NCI-H82 treated with DMSO at 0.1 percent for 48 hours (cell line): ENCODE results near the gene PCDH1.

Source experiments
- DNase-seq: peaks from one replicate; lab custom pipeline; 2025; ENCODE audit not compliant: unreplicated experiment; lab: John Stamatoyannopoulos, UW

The PCDH1 gene

GRCh38 chr5:141875022-141875740, 3.0 kb downstream of the PCDH1 start:
- no peak for DNase-seq

DNA sequence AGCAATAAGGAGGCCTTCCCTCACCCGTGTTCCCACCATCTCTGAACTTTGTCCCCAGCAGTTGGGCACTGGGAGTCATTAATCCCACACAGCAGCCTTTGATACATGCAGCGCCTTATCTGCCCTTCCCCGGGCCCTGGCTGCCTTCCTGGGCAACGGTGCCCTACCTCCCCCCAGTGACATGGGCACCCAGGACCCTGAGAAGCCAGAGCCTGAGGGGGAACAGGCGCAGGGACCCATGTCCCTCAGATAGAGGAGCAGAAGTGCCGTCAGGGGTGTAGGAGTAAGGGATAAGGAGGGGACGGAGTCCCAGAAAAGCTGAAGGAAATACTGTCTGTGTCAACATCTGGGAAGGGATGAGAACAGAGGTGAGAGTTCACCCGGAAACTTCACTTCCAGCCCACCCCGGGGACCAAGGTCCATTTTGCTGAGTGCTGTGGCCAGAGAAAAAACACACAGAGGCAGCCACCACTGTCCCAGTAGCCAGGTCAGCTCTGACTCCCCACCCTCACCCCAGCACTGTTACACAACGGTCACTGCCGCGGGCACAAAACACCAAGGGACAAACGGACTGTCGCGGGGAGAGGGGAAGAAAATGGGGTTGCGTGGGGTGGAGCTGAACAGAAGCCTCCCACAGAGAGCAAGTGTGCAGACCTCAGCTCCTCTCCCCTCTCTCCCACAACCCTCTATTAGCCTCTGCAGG, 3.8 kb downstream of the PCDH1 start:
- no peak for DNase-seq

DNA sequence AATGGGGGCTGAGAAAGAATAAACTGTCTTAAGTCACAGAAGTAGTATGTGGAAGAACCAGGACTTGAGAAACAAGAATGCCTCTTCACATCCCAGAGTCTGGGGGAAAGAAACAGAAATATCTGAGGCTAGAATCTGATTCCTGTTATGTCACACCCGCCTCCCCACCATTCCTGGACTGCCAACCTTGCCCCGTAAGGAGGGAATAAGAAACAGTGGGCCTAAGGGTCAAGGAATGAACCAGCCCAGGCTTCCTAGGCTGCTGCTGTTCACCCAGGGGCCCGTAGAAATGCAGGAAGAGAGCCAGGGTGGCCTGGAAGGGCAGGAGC, 4.3 kb downstream of the PCDH1 start:
- DNase-seq = no peak

DNA sequence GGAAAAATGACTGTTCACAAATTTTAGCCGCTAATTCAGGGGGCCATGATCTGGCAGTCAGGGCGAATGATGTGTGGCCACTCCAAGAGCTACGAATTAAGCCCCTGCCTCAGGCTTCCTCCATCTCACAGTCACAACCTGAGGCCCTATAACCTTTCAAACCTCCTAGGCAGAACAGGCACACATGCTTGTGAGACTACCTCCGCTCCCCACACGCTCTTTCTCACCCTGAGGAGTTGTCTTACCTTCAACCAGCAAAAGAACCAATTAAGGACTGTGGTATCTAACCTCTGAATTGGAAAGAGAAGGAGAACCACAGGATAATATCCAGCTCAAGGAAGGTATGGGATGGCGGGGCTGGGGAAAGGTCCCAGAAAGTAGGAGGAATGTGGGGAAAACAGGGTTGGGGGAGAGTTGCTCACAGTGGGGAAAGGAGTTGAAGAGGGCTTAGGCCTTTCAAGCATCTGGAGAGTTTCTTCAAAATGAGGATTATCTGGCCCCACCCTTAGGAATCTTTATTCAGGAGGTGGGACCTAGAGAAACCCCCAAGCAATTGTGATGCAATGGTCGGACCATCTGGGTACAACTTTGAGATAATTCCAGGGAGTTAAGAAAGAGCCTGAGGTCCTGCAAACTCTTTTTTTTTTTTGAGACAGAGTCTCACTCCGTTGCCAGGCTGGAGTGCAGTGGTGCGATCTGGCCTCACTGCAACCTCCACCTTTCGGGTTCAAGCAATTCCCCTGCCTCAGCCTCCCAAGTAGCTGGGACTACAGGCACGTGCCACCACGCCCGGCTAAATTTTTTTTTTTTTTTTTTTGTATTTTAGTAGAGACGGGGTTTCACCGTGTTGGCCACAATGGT, 5.5 kb downstream of the PCDH1 start:
- no peak for DNase-seq

DNA sequence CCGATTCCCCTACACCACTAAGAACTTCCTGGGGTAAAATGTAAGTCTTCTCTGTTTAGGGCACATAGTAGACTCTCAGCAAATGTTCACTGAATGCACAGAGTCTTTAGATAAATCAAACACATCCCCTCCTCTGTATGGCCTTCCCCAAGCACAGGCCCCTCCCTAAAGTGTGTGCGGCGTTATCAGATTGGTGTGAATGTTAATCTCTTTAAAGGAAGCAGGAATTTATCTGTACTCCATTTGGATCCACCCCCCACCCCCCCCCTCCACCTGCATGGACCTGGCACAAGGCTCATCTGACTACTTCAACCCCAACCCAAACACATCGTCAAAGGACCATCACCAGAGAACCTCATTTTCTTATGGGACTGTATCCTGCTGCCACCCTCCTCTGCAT, 6.3 kb downstream of the PCDH1 start:
- no peak for DNase-seq

- no peak for DNase-seq
Observed at GRCh38 chr5:141870871-141871270, 7.3 kb downstream of the PCDH1 start.

DNA sequence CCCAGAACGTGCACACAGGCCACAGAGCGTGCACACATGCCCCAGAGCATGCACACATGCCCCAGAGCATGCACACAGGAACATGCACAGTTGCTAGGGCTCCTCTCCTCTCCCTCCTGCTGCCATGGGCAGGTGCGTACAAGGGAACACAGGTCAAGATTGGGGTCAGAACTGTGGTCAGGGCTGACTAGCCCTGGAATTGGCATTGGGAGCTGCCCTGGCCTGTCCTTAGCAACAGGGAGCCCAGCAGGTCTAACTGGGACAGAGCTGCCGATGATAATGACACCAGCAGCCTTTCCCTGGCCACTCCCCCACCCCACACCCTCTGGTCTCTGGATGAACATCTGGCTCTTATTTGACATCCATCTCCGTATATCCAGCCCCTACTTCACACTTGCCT, 8.0 kb downstream of the PCDH1 start:
- DNase-seq = no peak

DNA sequence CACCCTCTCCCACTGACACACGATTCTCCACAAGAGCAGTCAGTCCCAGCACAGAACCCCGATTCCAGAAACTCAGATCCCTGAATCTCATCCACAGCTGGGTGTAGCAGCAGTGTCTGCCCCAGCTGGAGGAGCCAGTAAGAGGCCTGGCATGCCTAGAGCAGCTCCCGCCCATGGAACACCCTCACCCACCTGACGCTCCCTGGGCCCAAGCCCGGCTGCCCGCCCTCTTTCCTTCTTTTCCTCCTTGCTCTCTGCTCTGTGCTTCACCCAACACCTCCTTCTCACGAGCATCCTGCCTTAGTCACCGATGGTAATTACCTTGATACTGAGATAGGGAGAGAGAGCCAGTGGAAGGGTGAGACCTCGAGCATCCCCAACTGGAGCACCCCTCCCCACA, 8.7 kb downstream of the PCDH1 start:
- no peak for DNase-seq

DNA sequence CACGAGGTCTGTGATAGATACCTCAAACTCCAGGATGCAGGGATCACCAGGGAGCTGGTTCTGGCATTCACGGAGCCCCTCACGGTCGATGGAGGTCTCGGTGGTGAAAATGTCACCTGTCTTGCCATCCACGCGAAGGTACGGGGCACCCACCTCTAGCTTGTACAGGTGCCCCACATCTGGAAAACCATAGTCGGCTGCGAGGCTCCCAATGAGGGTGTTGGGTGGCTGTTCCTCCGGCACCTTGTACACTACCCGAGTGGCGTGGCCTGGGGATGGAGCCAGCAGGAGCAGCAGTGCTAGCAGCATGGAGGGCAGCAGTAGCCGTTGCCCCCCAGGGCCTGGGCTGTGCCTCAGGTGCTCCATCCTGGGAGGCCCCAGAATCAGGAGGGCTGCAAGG, 9.2 kb downstream of the PCDH1 start:
- DNase-seq = no peak

GRCh38 chr5:141868541-141868940, 9.7 kb downstream of the PCDH1 start:
- DNase-seq = no peak

GRCh38 chr5:141867651-141868050, 10.6 kb downstream of the PCDH1 start:
- DNase-seq = no peak

DNA sequence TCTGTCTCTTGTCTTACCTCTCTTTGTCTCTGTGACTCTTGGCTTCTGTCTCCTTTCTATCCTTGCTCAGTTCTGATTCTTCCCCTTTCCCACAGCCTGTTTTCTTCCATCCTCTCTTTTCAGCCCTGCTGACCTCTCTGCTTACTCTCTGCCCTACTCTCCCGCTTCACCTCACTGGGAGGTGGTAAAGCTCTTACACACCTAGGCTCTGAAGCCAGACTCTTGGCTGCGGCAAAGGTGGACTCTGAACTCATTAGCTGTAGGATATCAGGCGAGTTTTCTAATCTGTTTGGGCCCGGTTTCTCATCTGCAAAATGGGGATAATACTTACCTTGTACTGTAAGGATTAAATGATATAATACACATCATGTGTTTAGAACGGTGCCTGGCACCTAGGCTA, 11.1 kb downstream of the PCDH1 start:
- DNase-seq = no peak

DNA sequence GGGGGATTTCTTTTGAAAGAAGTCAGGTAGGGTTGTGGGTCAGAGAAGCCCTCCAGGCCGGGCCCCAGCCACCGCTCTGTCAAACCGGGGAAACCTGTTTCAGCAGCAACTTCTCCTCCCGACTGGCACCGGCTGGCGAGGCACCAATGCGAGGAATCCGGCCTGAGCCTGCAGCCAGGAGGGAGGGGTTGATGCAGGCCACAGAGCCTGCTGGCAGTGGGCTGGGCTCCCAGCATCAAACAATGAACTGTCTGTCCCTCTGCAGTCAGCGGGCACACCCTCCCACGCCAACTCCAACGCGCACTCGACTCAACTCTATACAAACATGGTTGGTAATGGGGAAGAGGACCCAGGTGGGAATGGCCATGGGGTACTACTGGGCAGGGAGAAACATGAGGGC, 12.1 kb downstream of the PCDH1 start:
- DNase-seq = no peak

DNA sequence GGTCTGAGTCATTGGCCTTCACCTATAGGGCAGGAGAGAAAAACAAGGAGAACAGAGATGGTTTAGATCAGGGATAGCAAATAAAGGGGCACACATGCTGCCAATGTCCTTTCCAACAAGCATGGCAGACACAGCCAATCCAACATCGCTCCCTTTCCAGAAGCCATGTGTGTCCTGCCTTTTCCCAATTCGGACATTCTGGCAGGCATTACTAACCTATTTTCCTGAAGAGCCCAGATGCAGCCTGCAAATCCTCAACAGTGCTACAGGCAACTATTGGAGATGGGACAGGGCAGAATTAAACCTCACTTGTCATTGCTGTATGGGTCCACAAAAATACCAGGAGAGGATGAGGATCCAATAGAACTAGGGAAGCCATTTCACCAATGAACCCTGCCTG, 12.8 kb downstream of the PCDH1 start:
- DNase-seq = no peak

DNA sequence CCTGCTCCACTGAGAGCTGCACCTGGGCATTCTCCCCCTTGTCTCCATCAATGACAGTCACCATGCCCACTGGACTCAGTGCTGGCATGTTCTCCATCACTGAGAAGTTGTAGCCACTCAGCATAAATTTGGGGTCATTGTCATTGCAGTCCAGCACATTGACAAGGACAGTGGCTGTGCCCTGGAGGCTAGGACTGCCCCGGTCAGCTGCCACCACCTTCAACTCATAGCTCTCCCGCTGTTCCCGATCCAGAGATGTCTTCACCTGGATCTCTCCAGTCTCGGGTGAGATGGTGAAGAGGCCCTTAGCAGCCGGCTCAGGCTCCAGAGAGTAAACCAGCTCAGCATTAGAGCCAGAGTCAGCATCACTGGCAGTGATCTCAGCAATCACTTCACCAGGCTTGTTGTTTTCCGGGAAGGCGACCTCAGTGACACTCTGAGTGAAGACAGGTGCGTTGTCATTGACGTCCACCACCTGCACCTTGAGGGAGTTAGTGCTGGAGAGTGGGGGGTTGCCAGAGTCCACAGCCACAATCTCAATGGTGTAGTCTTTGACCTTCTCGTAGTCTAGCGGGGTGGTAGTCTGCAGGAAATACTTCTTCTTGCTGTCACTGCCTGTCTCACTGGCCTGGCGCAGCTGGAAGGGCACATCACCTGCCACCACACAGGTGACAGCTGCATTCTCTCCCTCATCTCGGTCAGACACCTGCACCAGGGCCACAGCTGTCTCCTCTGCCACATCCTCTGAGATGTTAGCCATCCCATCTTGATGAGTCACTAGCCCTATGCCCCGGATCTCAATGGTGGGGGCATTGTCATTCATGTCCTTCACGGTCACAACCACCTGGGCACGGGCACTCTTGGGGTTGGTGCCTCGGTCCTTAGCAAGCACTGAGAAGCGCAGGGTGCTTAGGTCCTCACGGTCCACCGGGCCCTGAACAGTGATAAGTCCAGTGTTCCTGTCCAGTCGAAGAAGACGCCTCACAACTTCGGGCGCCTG, 13.5 kb downstream of the PCDH1 start:
- no peak for DNase-seq

DNA sequence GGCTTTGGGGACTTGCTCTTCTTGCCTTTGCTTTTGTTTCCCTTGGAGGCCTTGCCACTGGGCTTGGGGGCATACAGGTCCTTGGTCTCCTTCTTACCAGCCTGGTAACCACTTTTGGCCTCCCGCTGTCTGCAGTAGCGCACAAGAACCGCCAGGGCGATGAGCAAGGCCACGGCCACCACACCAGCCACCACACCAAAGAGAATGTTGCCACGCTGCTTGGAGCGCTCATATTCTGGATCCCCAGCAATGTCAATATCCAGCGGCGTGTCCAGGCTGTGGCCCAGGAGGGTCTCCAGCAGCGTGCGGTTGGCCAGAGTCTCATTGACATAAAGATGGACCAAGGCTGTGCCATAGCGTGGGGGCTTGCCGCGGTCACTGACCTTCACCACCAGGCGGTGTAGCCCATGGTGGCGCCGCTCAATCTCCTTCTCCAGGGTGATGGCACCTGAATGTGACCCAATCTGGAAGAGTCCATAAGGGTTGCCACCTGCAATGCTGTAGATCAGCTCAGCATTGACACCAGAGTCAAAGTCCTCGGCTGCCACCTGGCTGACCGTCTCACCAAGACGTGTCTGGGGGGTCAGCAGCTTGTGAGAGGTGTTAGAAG, 14.5 kb downstream of the PCDH1 start:
- DNase-seq = no peak

- DNase-seq = no peak
Observed at GRCh38 chr5:141862936-141863543, 15.2 kb downstream of the PCDH1 start.

GRCh38 chr5:141861194-141861593, 17.0 kb downstream of the PCDH1 start:
- no peak for DNase-seq

GRCh38 chr5:141858079-141858765, 20.0 kb downstream of the PCDH1 start:
- no peak for DNase-seq
